Calu3 (cell line): ENCODE data around the gene FUT2. TPM values are rescaled to one million over a fixed set of nuclear protein-coding genes. Genes with fewer than 3 reads are reported as not detected.

Source experiments
- BruUV-seq: library from RNA; stranded (reverse); fragments of 400-500 nt; replicated peaks from 2 replicates; lab custom pipeline; 2021; lab: Mats Ljungman, UMichigan
- CTCF ChIA-PET: fragments of 300-600 bp; sonication (Branson Sonifier 250); formaldehyde crosslinking; loops from one replicate; lab custom pipeline; 2022; ENCODE audit warnings: antibody characterized with exemption; lab: Charles Lee
- DNase-seq: peaks from one replicate; pipeline ENCODE4 v3.0.0; 2022
- H3K27ac Mint-ChIP-seq: one replicate; pipeline ENCODE4 v1.8.0; 2022; ENCODE audit warnings: mixed read lengths; ENCODE audit not compliant: unreplicated experiment
- H3K27me3 Mint-ChIP-seq: one replicate; pipeline ENCODE4 v1.8.0; 2022; ENCODE audit warnings: mixed read lengths; ENCODE audit not compliant: unreplicated experiment
- H3K36me3 Mint-ChIP-seq: one replicate; pipeline ENCODE4 v1.8.0; 2022; ENCODE audit warnings: mild to moderate bottlenecking, moderate library complexity, mixed read lengths; ENCODE audit not compliant: insufficient read depth, unreplicated experiment
- H3K4me1 Mint-ChIP-seq: one replicate; pipeline ENCODE4 v1.8.0; 2022; ENCODE audit warnings: mild to moderate bottlenecking, low read depth, mixed read lengths; ENCODE audit not compliant: unreplicated experiment
- H3K4me3 Mint-ChIP-seq: one replicate; pipeline ENCODE4 v1.8.0; 2022; ENCODE audit warnings: mild to moderate bottlenecking, low read depth, moderate library complexity, mixed read lengths; ENCODE audit not compliant: unreplicated experiment
- H3K9me3 Mint-ChIP-seq: one replicate; pipeline ENCODE4 v1.8.0; 2022; ENCODE audit warnings: low read depth, mixed read lengths; ENCODE audit not compliant: unreplicated experiment
- intact Hi-C: fragments of 100-400 bp; cut with micrococcal nuclease; formaldehyde crosslinking; loops from one replicate; pipeline ENCODE4 v1.10.0; 2022; ENCODE audit not compliant: unreplicated experiment
- total RNA-seq: library from RNA; stranded (reverse); gene quantifications from 2 replicates; pipeline ENCODE4 v1.2.3, GENCODE V29; 2022
- TF ChIP-seq, protein P1 (sequence below): fragments of 200-600 bp; IDR thresholded peaks from one replicate; pipeline ENCODE4 v1.8.0; 2022; ENCODE audit warnings: antibody characterized with exemption; ENCODE audit not compliant: unreplicated experiment

The FUT2 gene
- total RNA-seq, 1 experiment from 2014 or later, result 10.4 TPM

DNA sequence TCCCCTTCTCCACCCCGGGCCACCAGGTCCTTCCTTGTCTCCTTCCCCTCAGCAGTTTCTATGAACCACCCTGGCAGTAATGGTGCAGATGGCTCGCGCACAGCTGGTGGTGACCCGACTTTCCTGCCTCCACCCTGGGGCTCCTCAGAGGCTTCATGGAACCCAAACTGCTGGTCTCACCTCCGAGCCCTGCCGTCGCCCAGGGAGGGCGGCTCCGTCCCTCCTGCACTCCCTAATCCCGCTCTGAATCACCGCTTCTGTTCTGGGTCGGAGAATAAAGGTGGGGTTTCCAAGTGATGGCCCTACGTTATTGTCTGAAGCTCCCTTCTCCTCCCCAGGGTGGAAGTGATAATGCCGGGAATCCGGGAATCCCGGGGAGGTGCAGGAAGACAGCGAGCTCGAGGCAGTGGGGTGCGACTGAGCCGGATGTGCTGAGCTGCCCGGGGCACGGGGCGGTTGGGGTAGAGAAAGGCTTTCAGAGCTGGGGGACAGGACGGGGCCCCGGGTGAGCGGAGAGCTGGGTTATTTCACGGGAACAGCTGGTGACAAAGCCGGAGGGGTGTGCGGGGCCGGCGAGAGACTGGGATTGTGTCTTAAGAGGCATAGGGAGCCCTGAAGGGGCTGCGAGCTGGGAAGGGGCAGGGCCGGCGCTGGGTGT, 711 bp downstream of the FUT2 start:
- no peaks in the 10 kb centered on the region for H3K9me3 Mint-ChIP-seq
- CTCF ChIA-PET, result interaction anchor here (0.6 to 1.5 kb wide), 9 partner anchors 13 to 297 kb away, joined by 3 to 7 read pairs (median 3); partner anchors contain the start of gene RUVBL2
- BruUV-seq, result no TSS peak
- H3K27me3 Mint-ChIP-seq, result no peaks in the 10 kb centered on the region
- TF ChIP-seq, protein P1, sequence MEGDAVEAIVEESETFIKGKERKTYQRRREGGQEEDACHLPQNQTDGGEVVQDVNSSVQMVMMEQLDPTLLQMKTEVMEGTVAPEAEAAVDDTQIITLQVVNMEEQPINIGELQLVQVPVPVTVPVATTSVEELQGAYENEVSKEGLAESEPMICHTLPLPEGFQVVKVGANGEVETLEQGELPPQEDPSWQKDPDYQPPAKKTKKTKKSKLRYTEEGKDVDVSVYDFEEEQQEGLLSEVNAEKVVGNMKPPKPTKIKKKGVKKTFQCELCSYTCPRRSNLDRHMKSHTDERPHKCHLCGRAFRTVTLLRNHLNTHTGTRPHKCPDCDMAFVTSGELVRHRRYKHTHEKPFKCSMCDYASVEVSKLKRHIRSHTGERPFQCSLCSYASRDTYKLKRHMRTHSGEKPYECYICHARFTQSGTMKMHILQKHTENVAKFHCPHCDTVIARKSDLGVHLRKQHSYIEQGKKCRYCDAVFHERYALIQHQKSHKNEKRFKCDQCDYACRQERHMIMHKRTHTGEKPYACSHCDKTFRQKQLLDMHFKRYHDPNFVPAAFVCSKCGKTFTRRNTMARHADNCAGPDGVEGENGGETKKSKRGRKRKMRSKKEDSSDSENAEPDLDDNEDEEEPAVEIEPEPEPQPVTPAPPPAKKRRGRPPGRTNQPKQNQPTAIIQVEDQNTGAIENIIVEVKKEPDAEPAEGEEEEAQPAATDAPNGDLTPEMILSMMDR, result no peak
- intact Hi-C loops, result no loop called here
- H3K27ac Mint-ChIP-seq, result peak overlapping the region; percentile 41
- H3K4me1 Mint-ChIP-seq, result peaks cover 22% of the 10 kb centered on the region
- peak; percentile 35 for DNase-seq
- H3K4me3 Mint-ChIP-seq, result peak overlapping the region; percentile 75
- peaks cover 15% of the 10 kb centered on the region for H3K36me3 Mint-ChIP-seq

DNA sequence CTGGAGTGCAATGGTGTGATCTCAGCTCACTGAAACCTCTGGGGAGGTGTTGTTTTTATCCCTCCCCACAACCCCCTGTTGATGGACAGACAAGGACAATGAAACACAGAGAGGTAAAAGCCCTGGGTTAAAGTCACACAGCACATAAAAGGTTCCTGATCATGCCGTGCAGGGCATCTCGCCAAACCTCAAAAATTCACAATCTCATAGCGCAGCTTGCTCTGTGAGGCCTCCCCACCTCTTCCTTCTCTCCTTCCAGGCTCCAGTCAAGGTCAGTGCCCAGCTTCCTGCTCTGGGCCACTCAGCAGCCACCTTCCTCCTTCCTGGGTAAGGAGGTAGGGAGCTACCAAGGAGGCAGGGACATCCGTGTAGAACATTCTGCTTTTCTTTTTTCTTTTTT, 2.3 kb downstream of the FUT2 start:
- H3K4me1 Mint-ChIP-seq, result peaks cover 22% of the 10 kb centered on the region
- no peaks in the 10 kb centered on the region for H3K27me3 Mint-ChIP-seq
- no peaks in the 10 kb centered on the region for H3K9me3 Mint-ChIP-seq
- TF ChIP-seq, protein P1, result no peak
- H3K27ac Mint-ChIP-seq, result no peak overlapping the region
- CTCF ChIA-PET, result interaction anchor here (1.2 kb wide), 1 partner anchor 13 kb away, joined by 6 read pairs; no protein-coding TSS in a partner anchor
- no peak overlapping the region for H3K4me3 Mint-ChIP-seq
- BruUV-seq, result TSS peak; percentile 15
- DNase-seq, result peak; percentile 42
- peaks cover 15% of the 10 kb centered on the region for H3K36me3 Mint-ChIP-seq
- intact Hi-C loops, result no loop called here

DNA sequence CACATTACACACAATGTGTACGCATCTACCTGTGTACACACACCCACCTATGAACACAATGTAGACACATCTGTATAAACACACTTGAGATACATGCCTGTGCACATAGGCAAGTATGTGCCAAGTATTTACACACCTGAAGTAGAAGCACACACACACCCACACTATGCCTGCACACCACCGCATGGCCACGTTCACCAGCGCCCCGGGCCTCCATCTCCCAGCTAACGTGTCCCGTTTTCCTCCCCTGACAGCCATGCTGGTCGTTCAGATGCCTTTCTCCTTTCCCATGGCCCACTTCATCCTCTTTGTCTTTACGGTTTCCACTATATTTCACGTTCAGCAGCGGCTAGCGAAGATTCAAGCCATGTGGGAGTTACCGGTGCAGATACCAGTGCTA, 6.9 kb downstream of the FUT2 start:
- Mint-ChIP-seq H3K27me3 (no peaks in the 10 kb centered on the region), H3K36me3 (peaks cover 4% of the 10 kb centered on the region), H3K9me3 (peaks cover 3% of the 10 kb centered on the region), H3K4me1 (no peaks in the 10 kb centered on the region), H3K27ac (no peak overlapping the region), H3K4me3 (no peak overlapping the region)
- DNase-seq, result no peak
- BruUV-seq, result no TSS peak
- CTCF ChIA-PET, result no interaction called here
- TF ChIP-seq, protein P1, result no peak
- intact Hi-C loops, result no loop called here

DNA sequence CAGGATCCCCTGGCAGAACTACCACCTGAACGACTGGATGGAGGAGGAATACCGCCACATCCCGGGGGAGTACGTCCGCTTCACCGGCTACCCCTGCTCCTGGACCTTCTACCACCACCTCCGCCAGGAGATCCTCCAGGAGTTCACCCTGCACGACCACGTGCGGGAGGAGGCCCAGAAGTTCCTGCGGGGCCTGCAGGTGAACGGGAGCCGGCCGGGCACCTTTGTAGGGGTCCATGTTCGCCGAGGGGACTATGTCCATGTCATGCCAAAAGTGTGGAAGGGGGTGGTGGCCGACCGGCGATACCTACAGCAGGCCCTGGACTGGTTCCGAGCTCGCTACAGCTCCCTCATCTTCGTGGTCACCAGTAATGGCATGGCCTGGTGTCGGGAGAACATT, 7.5 kb downstream of the FUT2 start:
- peaks cover 3% of the 10 kb centered on the region for H3K9me3 Mint-ChIP-seq
- no TSS peak for BruUV-seq

More for the DNA sequence above, 7.5 kb downstream of the FUT2 start:
- Mint-ChIP-seq H3K36me3 (peaks cover 5% of the 10 kb centered on the region), H3K4me1 (no peaks in the 10 kb centered on the region), H3K27ac (no peak overlapping the region), H3K4me3 (no peak overlapping the region), H3K27me3 (no peaks in the 10 kb centered on the region)
- DNase-seq, result no peak
- CTCF ChIA-PET, result no interaction called here
- intact Hi-C loops, result no loop called here
- TF ChIP-seq, protein P1, result no peak
